ENCODE data around the gene FLYWCH1.

FLYWCH1 gene

DNA sequence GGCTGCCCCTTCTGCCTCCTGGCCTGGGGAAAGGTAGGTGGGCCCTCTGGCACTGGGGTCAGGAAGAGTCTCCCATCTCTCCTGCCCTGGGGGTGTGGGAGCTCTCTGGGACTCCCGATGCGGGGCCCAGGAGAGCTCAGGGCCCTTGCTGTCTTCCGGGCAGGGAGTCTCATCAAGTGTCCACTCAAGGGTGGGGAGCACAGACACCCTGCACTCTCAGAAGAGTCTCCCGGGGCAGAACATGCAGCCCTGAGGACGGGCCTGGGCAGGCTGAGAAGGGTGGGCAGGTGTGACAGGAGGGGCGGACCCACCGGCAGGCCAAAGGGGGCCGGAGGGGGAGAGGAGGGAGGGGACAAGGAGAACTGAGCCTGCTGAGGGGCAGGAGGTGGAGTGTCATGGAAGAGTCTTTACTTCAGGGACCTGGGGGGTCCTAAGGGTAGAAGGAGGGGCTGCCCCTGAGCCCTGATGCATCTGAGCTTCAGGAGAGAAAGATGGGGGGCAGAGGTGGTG is 76.9 kb downstream of the FLYWCH1 start:
- TF ChIP-seq, protein P1, sequence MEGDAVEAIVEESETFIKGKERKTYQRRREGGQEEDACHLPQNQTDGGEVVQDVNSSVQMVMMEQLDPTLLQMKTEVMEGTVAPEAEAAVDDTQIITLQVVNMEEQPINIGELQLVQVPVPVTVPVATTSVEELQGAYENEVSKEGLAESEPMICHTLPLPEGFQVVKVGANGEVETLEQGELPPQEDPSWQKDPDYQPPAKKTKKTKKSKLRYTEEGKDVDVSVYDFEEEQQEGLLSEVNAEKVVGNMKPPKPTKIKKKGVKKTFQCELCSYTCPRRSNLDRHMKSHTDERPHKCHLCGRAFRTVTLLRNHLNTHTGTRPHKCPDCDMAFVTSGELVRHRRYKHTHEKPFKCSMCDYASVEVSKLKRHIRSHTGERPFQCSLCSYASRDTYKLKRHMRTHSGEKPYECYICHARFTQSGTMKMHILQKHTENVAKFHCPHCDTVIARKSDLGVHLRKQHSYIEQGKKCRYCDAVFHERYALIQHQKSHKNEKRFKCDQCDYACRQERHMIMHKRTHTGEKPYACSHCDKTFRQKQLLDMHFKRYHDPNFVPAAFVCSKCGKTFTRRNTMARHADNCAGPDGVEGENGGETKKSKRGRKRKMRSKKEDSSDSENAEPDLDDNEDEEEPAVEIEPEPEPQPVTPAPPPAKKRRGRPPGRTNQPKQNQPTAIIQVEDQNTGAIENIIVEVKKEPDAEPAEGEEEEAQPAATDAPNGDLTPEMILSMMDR (IDR thresholded peaks at IDR 0.05; ENCODE audit: low read depth, low read length, missing control alignments): no peak
- in situ Hi-C loops (cut with HindIII; ENCODE audit: low sequenced_read_pairs): no loop called here
- no peak for DNase-seq (ENCODE audit: low read depth)
- H3K4me3 ChIP-seq (ENCODE audit: low read depth, low read length): no peak overlapping the region

DNA sequence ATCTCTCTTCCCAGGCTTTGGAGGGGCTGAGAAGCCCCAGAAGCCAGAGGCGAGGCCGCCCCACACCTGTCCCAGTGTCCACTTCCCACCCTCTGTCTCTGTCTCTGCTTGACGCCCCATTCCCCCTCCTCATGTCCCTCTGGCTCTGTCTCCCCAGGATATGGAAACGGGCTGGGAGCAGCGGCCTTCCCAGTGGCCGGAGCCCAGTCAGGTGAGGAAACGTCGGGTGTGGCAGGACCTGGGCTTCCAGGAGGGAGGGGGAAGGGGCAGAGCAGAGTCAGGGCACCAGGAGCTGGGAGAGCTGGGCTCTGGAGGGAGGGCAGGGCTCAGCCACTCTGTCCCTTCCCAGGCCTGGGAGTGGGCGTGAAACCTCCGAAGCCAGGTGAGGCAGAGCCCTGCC is 79.2 kb downstream of the FLYWCH1 start:
- TF ChIP-seq, protein P1 (IDR thresholded peaks at IDR 0.05; ENCODE audit: low read depth, low read length, missing control alignments): no peak
- H3K4me3 ChIP-seq (ENCODE audit: low read depth, low read length): no peak overlapping the region

DNA sequence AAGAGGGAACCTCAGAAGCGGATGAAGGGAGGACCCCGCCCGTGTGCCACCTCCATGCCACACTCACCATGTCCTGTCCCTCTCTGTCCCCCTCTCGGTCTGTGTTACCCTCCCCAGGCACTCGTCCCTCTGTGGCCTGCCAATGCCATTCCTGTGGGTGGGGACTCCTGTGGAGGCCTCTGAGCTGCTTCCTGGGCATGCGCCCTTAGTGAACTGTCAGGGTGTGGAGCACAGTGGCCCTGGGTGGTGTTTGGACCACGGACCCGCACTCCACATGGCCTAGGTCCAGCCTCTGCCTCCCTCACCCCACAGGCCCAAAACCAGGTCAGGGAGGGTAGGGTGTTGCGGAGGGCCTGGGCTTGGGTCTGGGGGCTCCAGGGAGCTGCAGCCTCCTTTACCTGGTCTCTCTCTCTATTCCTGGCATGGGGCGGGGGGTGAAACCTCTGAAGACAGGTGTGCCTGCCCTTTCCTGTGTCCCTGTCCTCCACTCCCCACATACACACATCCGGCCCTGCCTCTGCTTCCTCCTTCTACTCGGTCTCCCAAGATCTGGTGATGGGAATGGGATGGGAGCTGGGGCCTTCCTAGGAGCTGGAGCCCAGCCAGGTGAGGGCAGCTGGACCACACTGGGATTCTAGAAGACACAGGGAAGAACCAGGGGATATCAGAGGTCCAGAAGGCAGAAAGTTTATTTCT is 80.0 kb downstream of the FLYWCH1 start:
- no peak overlapping the region for H3K4me3 ChIP-seq (ENCODE audit: low read depth, low read length)
- in situ Hi-C loops (cut with HindIII; ENCODE audit: low sequenced_read_pairs): no loop called here
- no peak for DNase-seq (ENCODE audit: low read depth)
- TF ChIP-seq, protein P1 (IDR thresholded peaks at IDR 0.05; ENCODE audit: low read depth, low read length, missing control alignments): no peak

More for the DNA sequence above, 79.2 kb downstream of the FLYWCH1 start:
- in situ Hi-C loops (cut with HindIII; ENCODE audit: low sequenced_read_pairs): no loop called here
- no peak for DNase-seq (ENCODE audit: low read depth)

DNA sequence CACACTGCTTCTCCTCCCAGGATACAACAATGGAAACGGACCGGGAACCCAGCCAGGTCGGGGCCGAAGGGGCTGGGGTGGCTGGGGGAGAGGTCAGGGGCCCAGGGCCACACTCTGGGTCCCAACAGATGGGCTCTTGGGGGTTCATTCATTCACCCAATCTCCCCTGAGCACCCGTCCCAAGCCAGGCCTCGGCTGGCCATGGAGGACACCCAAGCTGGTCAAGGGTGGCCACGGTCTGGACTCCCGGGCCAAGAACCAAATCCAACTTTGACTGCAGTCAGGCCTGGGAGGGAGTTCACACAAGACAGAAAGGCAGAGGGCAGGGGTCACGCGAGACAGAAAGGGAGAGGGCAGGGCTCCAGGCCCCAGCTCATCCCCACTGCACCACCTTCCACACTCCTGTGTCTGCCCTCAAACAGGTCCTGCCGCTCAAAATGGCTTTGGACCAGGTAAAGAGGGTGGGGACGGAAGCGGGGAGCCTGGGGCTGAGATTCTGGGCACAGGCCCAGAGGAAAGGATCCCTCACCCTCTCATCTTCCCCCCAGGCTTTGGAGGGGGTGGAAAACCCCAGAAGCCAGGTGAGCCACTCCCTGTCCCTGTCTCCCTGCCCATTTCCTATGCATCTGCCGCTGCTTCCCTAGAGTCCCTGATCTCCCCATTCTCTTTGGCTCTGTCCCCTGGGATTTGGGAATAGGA is 80.8 kb downstream of the FLYWCH1 start:
- no peak for DNase-seq (ENCODE audit: low read depth)
- in situ Hi-C loops (cut with HindIII; ENCODE audit: low sequenced_read_pairs): no loop called here
- TF ChIP-seq, protein P1 (IDR thresholded peaks at IDR 0.05; ENCODE audit: low read depth, low read length, missing control alignments): no peak
- H3K4me3 ChIP-seq (ENCODE audit: low read depth, low read length): no peak overlapping the region

DNA sequence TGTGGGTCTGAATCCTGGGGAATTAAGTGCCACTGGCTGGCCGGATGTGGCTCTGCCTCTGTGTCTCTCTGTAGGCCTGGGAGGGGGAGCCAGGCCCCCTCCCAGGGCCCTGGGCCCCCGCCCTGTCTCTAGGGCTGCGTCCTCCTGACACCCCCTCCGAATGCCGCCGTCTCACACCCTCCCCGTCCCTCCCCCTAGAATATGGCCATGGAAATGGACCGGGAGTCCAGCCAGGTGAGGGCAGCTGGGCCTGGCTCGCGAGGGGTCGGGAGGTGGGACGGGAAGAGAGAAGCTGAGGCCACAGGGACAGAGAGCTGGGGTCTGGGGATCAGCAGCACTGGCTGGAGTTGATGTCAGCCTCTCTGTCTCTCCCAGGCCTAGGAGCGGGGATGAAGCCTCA is 84.6 kb downstream of the FLYWCH1 start:
- TF ChIP-seq, protein P1 (IDR thresholded peaks at IDR 0.05; ENCODE audit: low read depth, low read length, missing control alignments): no peak
- DNase-seq (ENCODE audit: low read depth): no peak
- in situ Hi-C loops (cut with HindIII; ENCODE audit: low sequenced_read_pairs): no loop called here
- no peak overlapping the region for H3K4me3 ChIP-seq (ENCODE audit: low read depth, low read length)

DNA sequence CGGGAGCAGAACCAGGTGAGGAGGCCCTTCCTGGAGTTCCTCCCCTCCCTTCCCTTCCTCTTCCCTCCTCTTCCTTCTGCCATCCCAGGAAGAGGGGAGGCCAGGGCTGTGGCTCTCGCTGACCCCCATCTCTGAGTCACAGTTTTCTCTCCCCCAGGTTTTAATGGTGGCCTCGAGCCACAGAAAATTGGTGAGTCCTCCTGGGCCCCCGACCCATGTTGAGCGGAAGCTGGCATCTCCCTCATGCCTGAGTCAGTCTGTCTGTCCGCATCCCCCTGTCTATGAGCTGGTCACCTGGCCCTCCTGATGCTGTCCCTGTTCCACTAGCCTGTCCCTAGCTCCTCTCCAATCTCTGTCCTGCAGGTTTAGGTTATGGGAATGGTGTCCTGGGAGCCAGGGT is 88.2 kb downstream of the FLYWCH1 start:
- TF ChIP-seq, protein P1 (IDR thresholded peaks at IDR 0.05; ENCODE audit: low read depth, low read length, missing control alignments): no peak
- no peak for DNase-seq (ENCODE audit: low read depth)
- in situ Hi-C loops (cut with HindIII; ENCODE audit: low sequenced_read_pairs): no loop called here
- no peak overlapping the region for H3K4me3 ChIP-seq (ENCODE audit: low read depth, low read length)

Measured in astrocyte of the cerebellum (primary cell).